OCI-LY7 (cell line): ENCODE data around the gene CHD1. TPM values are rescaled to one million over a fixed set of nuclear protein-coding genes. Genes with fewer than 3 reads are reported as not detected.

Source experiments
- BruUV-seq: library from RNA; stranded (reverse); fragments of 400-500 nt; replicated peaks from 2 replicates; lab custom pipeline; 2021; lab: Mats Ljungman, UMichigan
- CTCF ChIA-PET: fragments of 300-600 bp; sonication (Branson Sonifier 250); formaldehyde crosslinking; loops from one replicate; lab custom pipeline; 2022; ENCODE audit warnings: antibody characterized with exemption; ENCODE audit not compliant: unreplicated experiment; lab: Charles Lee
- POLR2A ChIA-PET: fragments of 300-600 bp; sonication (Branson Sonifier 250); formaldehyde crosslinking; loops from one replicate; lab custom pipeline; 2022; ENCODE audit warnings: antibody characterized with exemption; lab: Charles Lee
- DNase-seq: peaks from one replicate; pipeline ENCODE4 v3.0.0-alpha.2; 2015; ENCODE audit warnings: low spot score
- H2AFZ ChIP-seq: fragments of 200-600 bp; sonication (generic), shearing (Covaris generic); 2 replicates; pipeline ENCODE4 v1.6.1; 2014; ENCODE audit warnings: mild to moderate bottlenecking, antibody characterized with exemption, low read length, moderate library complexity
- H3K27ac ChIP-seq: fragments of 200-600 bp; sonication (generic); 2 replicates; pipeline ENCODE4 v1.5.1; 2014; ENCODE audit warnings: mixed run types, low read depth, mild to moderate bottlenecking, moderate library complexity, low read length, inconsistent platforms; ENCODE audit not compliant: poor library complexity, severe bottlenecking
- H3K36me3 ChIP-seq: fragments of 200-600 bp; sonication (generic); 2 replicates; pipeline ENCODE4 v1.6.1; 2014; ENCODE audit warnings: mild to moderate bottlenecking, antibody characterized with exemption, low read length, moderate library complexity, mixed read lengths; ENCODE audit not compliant: insufficient read depth
- H3K4me1 ChIP-seq: fragments of 200-600 bp; sonication (generic); 2 replicates; pipeline ENCODE4 v1.5.1; 2014; ENCODE audit warnings: mild to moderate bottlenecking, low read length; ENCODE audit not compliant: insufficient read depth, poor library complexity, severe bottlenecking
- H3K4me2 ChIP-seq: fragments of 200-600 bp; sonication (generic); 2 replicates; pipeline ENCODE4 v1.6.1; 2014; ENCODE audit warnings: mild to moderate bottlenecking, low read length
- H3K4me3 ChIP-seq: fragments of 200-600 bp; sonication (generic); 2 replicates; pipeline ENCODE4 v1.5.1; 2014; ENCODE audit warnings: mild to moderate bottlenecking, low read depth, low read length; ENCODE audit not compliant: poor library complexity, severe bottlenecking
- H3K79me2 ChIP-seq: fragments of 200-600 bp; sonication (generic); 2 replicates; pipeline ENCODE4 v1.6.1; 2016; ENCODE audit warnings: low read depth, mild to moderate bottlenecking, low read length, moderate library complexity, mixed read lengths; ENCODE audit not compliant: insufficient read depth
- H3K9me2 ChIP-seq: fragments of 200-600 bp; sonication (generic); 2 replicates; pipeline ENCODE4 v1.6.1; 2016; ENCODE audit warnings: mild to moderate bottlenecking, low read length, mixed read lengths; ENCODE audit not compliant: insufficient read depth
- H3K9me3 ChIP-seq: fragments of 200-600 bp; sonication (generic); 2 replicates; pipeline ENCODE4 v1.6.1; 2014; ENCODE audit warnings: mild to moderate bottlenecking, mixed run types, low read length, mixed read lengths
- H4K20me1 ChIP-seq: fragments of 200-600 bp; sonication (generic); 2 replicates; pipeline ENCODE4 v1.6.1; 2014; ENCODE audit warnings: mild to moderate bottlenecking, antibody characterized with exemption, low read length, moderate library complexity, mixed read lengths; ENCODE audit not compliant: insufficient read depth
- CTCF ChIP-seq: fragments of 200-600 bp; sonication (generic); conservative IDR thresholded peaks from 2 replicates; pipeline ENCODE4 v1.5.1; 2014; ENCODE audit warnings: mild to moderate bottlenecking, antibody characterized with exemption, low read length, moderate library complexity, mixed read lengths
- EZH2phosphoT487 ChIP-seq: fragments of 200-600 bp; sonication (generic); IDR thresholded peaks from 2 replicates; pipeline ENCODE4 v1.6.1; 2018; ENCODE audit warnings: low read depth, borderline replicate concordance, mild to moderate bottlenecking, mixed run types, antibody characterized with exemption, low read length, moderate library complexity, mixed read lengths
- intact Hi-C: fragments of 100-400 bp; cut with micrococcal nuclease; formaldehyde crosslinking; loops from one replicate; pipeline ENCODE4 v1.10.0; 2022; ENCODE audit not compliant: unreplicated experiment
- total RNA-seq, 2 experiments: library from RNA; depleted of rRNA in 1 of 2; stranded (reverse); fragments of >200 nt in 1 of 2; shearing (Covaris generic) in 1 of 2; gene quantifications; 2 replicates each; pipeline ENCODE4 v1.2.3, GENCODE V29; 2014 to 2022

CHD1 gene
- total RNA-seq, 2 experiments from 2014 or later = 8.3 to 10.3 TPM

DNA sequence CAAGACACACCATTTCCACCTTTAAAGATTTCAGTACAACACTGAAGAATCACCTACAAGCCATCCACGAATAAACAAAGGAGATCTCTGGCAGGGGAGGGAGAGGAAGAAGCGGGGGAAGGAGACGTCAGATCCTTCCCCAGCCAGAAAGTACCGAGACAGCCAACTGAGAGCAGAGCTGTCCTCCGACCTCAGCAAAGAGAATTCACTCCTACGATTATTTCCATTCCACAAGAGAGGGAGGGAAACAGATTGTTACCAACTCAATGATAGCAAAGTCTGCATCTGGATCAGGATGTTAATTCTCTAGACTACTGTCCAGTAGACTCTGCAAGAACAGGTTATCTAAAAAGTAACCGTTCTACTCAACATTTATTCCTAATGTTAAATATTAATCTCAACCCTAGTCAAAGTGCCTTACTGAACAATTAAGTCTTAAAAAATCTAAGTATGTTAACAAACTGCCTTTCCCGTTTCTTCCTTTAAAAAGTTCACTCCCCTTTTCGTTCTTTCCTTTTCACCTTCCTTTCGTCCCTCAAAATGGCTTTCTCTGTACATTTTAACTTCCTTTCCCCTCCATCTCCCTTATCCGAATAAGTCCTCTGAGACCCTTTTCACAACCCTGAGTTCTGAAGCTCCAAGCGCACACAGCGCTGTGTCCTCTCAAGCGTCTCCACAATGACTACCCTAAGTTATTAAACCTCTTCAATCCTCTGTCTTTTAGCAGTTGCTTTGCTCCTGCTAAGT lies 1.4 kb downstream of the CHD1 start:
- H3K9me3 ChIP-seq = no peaks in the 10 kb centered on the region
- no peaks in the 10 kb centered on the region for H3K79me2 ChIP-seq
- ChIA-PET CTCF (no interaction called here), POLR2A (no interaction called here)
- peak overlapping the region; percentile 87 for H3K4me2 ChIP-seq
- no peaks in the 10 kb centered on the region for H3K36me3 ChIP-seq
- H2AFZ ChIP-seq = peak overlapping the region; percentile 92; the same call in 1 of the 2 replicates
- DNase-seq = peak; percentile 18
- H3K9me2 ChIP-seq = no peaks in the 10 kb centered on the region
- H3K4me1 ChIP-seq = peaks cover 4% of the 10 kb centered on the region
- intact Hi-C loops = loop anchor here (10.0 kb wide), 1 partner anchor 1977 kb away; the partner anchor contains the start of gene ST8SIA4
- BruUV-seq = no TSS peak
- peaks cover 31% of the 10 kb centered on the region for H4K20me1 ChIP-seq
- H3K27ac ChIP-seq = no peak overlapping the region
- TF ChIP-seq EZH2phosphoT487 (peak; percentile 31; the same call in 1 of the 2 replicates), CTCF (no peak)
- peak overlapping the region; percentile 76 for H3K4me3 ChIP-seq

DNA sequence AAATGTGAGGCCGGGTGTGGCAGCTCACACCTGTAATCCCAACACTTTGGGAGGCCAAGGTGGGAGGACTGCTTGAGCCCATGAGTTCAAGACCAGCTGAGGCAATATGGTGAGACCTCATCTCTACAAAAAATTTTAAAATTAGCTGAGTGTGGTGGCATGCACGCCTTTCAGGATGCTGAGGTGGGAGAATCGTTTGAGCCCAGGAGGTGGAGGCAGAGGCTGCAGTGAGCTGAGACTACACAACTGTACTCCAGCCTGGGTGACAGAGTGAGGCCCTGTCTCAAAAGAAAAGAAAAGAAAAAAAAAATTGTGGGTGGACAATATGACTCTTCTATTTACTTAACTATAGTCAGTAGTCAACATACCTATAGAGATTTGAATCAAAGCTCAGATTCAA lies 4.8 kb downstream of the CHD1 start:
- Histone ChIP-seq H3K27ac (no peak overlapping the region), H3K4me3 (no peak overlapping the region), H3K9me3 (no peaks in the 10 kb centered on the region), H3K4me1 (no peaks in the 10 kb centered on the region), H3K36me3 (no peaks in the 10 kb centered on the region), H3K9me2 (no peaks in the 10 kb centered on the region), H3K79me2 (no peaks in the 10 kb centered on the region), H3K4me2 (no peak overlapping the region), H4K20me1 (peaks cover 12% of the 10 kb centered on the region; the same call in 1 of the 2 replicates), H2AFZ (no peak overlapping the region)
- ChIA-PET POLR2A (no interaction called here), CTCF (no interaction called here)
- BruUV-seq = no TSS peak
- intact Hi-C loops = loop anchor here (10.0 kb wide), 1 partner anchor 1981 kb away; the partner anchor contains the start of gene ST8SIA4
- DNase-seq = no peak
- no peak for TF ChIP-seq EZH2phosphoT487

- Histone ChIP-seq H3K4me2 (no peak overlapping the region), H3K4me1 (no peaks in the 10 kb centered on the region), H3K79me2 (no peaks in the 10 kb centered on the region), H3K36me3 (no peaks in the 10 kb centered on the region), H3K9me2 (no peaks in the 10 kb centered on the region), H3K4me3 (no peak overlapping the region), H3K27ac (no peak overlapping the region), H3K9me3 (no peaks in the 10 kb centered on the region), H2AFZ (no peak overlapping the region), H4K20me1 (peaks cover 4% of the 10 kb centered on the region; the same call in 1 of the 2 replicates)
- DNase-seq = no peak
- intact Hi-C loops = loop anchor here (10.0 kb wide), 1 partner anchor 1983 kb away; the partner anchor contains the start of gene ST8SIA4
- no TSS peak for BruUV-seq
- POLR2A ChIA-PET = interaction anchor here (0.6 to 2.4 kb wide), 3 partner anchors 9 to 632 kb away, joined by 3 to 7 read pairs (median 4); no protein-coding TSS in a partner anchor
- TF ChIP-seq CTCF = no peak
- no peak for TF ChIP-seq EZH2phosphoT487
- CTCF ChIA-PET = no interaction called here
These were observed 6.8 kb downstream of the CHD1 start for GRCh38 chr5:98921947-98922505.
